ENCODE results near the gene KBTBD4.
"Not testable (repeated sequence)": the region's sequence is repeated elsewhere in the genome, so short reads cannot be mapped to it uniquely, and the experiment has no call there.

The KBTBD4 gene

GRCh38 chr11:47526032-47526431, 52.7 kb downstream of the KBTBD4 start:
- H3K27ac ChIP-seq (ENCODE audit: low read depth, low read length, severe bottlenecking); H3K4me3 ChIP-seq (ENCODE audit: extremely low read depth, insufficient read depth, low read length, poor library complexity, severe bottlenecking); H3K9me3 ChIP-seq (ENCODE audit: control insufficient read depth, low read length): not testable (repeated sequence)
- H3K4me1 ChIP-seq (ENCODE audit: control insufficient read depth, insufficient read depth, low read length, poor library complexity, severe bottlenecking): peaks cover 38% of the 10 kb centered on the region
- peaks cover 24% of the 10 kb centered on the region for H3K36me3 ChIP-seq (ENCODE audit: control insufficient read depth, insufficient read depth, low read length)
- 91 to 100% methylated on average over 3 to 5 of the region's 9 CpGs for WGBS, 2 experiments (ENCODE audit: insufficient coverage in 2 of 2)

GRCh38 chr11:47524291-47524874, 54.4 kb downstream of the KBTBD4 start:
- H3K27ac ChIP-seq (ENCODE audit: low read depth, low read length, severe bottlenecking): peak overlapping the region; percentile 98
- H3K4me3 ChIP-seq (ENCODE audit: extremely low read depth, insufficient read depth, low read length, poor library complexity, severe bottlenecking): no peak overlapping the region
- H3K9me3 ChIP-seq (ENCODE audit: control insufficient read depth, low read length): no peaks in the 10 kb centered on the region
- WGBS, 2 experiments (ENCODE audit: insufficient coverage in 2 of 2): 52 to 65% methylated on average over 8 to 9 of the region's 9 CpGs
- peaks cover 42% of the 10 kb centered on the region for H3K4me1 ChIP-seq (ENCODE audit: control insufficient read depth, insufficient read depth, low read length, poor library complexity, severe bottlenecking)
- H3K36me3 ChIP-seq (ENCODE audit: control insufficient read depth, insufficient read depth, low read length): peaks cover 24% of the 10 kb centered on the region

GRCh38 chr11:47523490-47524225, 55.1 kb downstream of the KBTBD4 start:
- peak overlapping the region; percentile 98 for H3K27ac ChIP-seq (ENCODE audit: low read depth, low read length, severe bottlenecking)
- H3K9me3 ChIP-seq (ENCODE audit: control insufficient read depth, low read length): no peaks in the 10 kb centered on the region
- WGBS, 2 experiments (ENCODE audit: insufficient coverage in 2 of 2): 57% methylated on average over 1 of the region's 3 CpGs; no CpG with 5 or more reads in 1 of the 2 experiments
- peaks cover 21% of the 10 kb centered on the region for H3K36me3 ChIP-seq (ENCODE audit: control insufficient read depth, insufficient read depth, low read length)
- H3K4me3 ChIP-seq (ENCODE audit: extremely low read depth, insufficient read depth, low read length, poor library complexity, severe bottlenecking): peak overlapping the region; percentile 6
- peaks cover 45% of the 10 kb centered on the region for H3K4me1 ChIP-seq (ENCODE audit: control insufficient read depth, insufficient read depth, low read length, poor library complexity, severe bottlenecking)

Data from mesodermal cell (in vitro differentiated cells).